ENCODE measurements around the gene THADA.
"Not testable (repeated sequence)": the region's sequence is repeated elsewhere in the genome, so short reads cannot be mapped to it uniquely, and the experiment has no call there.

The THADA gene

GRCh38 chr2:43209204-43209717, 386.6 kb downstream of the THADA start:
- no peak for DNase-seq (ENCODE audit: low spot score)

GRCh38 chr2:43207553-43208300, 388.1 kb downstream of the THADA start:
- DNase-seq (ENCODE audit: low spot score) = no peak

- no peak for DNase-seq (ENCODE audit: low spot score)
Measured at GRCh38 chr2:43206602-43207001, 389.2 kb downstream of the THADA start.

- no peak for DNase-seq (ENCODE audit: low spot score)
Measured at GRCh38 chr2:43203373-43203772, 392.5 kb downstream of the THADA start.

- no peak for DNase-seq (ENCODE audit: low spot score)
Measured at GRCh38 chr2:43202289-43202688, 393.5 kb downstream of the THADA start.

GRCh38 chr2:43201497-43201896, 394.3 kb downstream of the THADA start:
- DNase-seq (ENCODE audit: low spot score) = no peak

GRCh38 chr2:43201016-43201415, 394.8 kb downstream of the THADA start:
- DNase-seq (ENCODE audit: low spot score) = no peak

- DNase-seq (ENCODE audit: low spot score) = no peak
Measured at GRCh38 chr2:43199492-43200488, 396.0 kb downstream of the THADA start.

- no peak for DNase-seq (ENCODE audit: low spot score)
Measured at GRCh38 chr2:43198263-43198662, 397.6 kb downstream of the THADA start.

- no peak for DNase-seq (ENCODE audit: low spot score)
Measured at GRCh38 chr2:43197588-43197896, 398.3 kb downstream of the THADA start.

GRCh38 chr2:43196768-43197587, 398.9 kb downstream of the THADA start:
- DNase-seq (ENCODE audit: low spot score) = no peak

GRCh38 chr2:43194121-43194869, 401.5 kb downstream of the THADA start:
- no peak for DNase-seq (ENCODE audit: low spot score)

GRCh38 chr2:43193652-43194120, 402.2 kb downstream of the THADA start:
- no peak for DNase-seq (ENCODE audit: low spot score)

- no peak for DNase-seq (ENCODE audit: low spot score)
Measured at GRCh38 chr2:43192744-43193651, 402.8 kb downstream of the THADA start.

GRCh38 chr2:43191947-43192516, 403.8 kb downstream of the THADA start:
- no peak for DNase-seq (ENCODE audit: low spot score)

GRCh38 chr2:43190311-43191052, 405.4 kb downstream of the THADA start:
- DNase-seq (ENCODE audit: low spot score) = no peak

GRCh38 chr2:43189861-43190260, 406.0 kb downstream of the THADA start:
- not testable (repeated sequence) for DNase-seq (ENCODE audit: low spot score)

GRCh38 chr2:43188561-43189386, 407.1 kb downstream of the THADA start:
- no peak for DNase-seq (ENCODE audit: low spot score)
